Central memory CD4-positive, alpha-beta T cell (primary cell): ENCODE results near the gene KDM2A.

Source experiments
- DNase-seq: peaks from one replicate; pipeline ENCODE4 v3.0.0; 2022

KDM2A gene

GRCh38 chr11:67274768-67275605, 155.9 kb downstream of the KDM2A start:
- no peak for DNase-seq

GRCh38 chr11:67275606-67276409, 156.7 kb downstream of the KDM2A start:
- DNase-seq: peak; percentile 27

DNA sequence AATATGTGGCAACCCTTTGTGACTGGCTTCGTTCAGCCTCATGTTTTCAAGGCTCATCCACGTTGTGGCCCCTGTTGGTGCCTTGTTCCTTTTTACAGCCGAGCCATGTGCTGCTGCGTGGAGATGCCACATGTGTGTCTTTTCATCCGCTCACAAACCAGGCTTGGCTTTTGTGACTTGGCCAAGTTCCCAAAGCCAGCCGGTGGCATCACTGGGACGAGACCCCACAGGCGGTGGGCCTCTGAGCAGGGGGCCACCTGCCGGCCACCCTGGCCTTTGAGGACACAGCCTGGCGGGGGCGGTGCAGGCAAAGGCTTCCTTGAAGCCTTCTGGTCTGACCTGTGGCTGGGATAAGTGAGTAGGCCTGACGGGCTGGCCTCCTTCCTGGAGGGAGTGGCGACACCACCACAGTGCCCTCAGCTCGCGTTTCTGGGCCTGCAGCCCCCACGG, 157.7 kb downstream of the KDM2A start:
- peak; percentile 32 for DNase-seq

DNA sequence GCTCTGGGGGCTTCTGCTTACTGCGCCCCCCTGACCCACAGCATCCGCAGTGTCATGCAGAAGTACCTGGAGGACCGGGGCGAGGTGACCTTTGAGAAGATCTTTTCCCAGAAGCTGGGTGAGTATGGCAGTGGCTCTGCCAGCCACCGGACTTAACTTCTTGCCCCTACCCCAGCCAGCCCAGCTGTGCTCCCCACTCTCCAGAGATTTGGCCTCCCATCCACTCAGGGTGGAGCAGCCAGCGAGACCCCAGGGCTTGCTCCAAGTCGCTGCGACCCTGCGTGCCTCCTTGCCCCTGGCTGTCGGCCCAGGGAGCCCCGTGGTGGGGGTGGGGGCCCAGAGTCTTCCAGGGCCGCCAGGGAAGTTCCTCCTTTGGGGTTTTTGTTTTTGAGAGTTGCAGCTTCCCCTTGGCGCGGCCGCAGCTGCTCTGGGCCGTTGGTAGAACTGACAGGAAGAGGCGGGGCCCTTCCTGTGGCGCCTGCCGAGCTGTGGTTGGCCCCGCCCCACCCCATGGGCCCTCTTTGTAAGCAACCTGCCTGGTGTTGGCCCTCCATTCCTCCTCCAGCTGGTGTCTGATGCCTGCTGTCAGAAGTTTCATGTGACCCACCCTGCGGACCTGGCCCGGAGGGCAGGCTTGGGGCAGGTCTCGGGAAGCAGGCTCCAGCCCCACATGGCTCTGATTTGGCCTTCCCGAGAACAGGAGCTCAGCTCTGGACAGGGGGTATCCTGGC, 158.3 kb downstream of the KDM2A start:
- DNase-seq: peak; percentile 95

- DNase-seq: no peak
These were observed 159.3 kb downstream of the KDM2A start for GRCh38 chr11:67278135-67278938.

- no peak for DNase-seq
These were observed 160.0 kb downstream of the KDM2A start for GRCh38 chr11:67278939-67279588.

DNA sequence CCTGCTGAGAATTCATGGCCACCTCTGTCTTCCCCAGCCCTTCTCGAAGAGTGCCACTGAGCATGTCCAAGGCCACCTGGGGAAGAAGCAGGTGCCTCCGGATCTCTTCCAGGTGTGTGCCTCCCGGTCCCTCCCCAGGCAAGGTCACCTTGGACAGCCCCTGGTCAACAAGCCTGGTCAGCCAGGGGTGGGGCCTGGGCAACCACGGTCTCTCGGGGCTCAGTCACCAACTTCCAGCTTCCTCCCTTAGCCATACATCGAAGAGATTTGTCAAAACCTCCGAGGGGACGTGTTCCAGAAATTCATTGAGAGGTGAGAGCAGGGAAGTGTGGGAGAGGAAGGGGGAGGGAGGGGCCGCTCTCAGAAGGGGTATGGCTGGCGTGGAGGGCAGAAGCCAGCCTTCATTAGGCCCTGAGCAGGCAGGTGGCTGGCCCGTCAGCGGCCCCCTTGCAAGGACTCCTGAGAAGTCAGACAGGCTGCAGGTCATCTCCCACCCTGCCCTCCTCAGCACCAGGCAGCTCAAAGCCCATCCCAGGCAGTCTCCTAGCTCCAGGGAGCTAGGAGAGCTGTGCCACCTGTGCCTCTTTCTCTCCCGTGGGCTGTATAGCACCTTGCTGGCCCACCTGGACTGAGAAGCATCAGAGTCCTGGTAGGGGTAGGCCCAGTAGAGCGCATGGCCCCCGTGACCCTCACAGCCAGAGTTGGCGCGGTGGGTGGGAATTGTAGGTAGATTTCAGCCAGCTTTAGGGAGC, 160.7 kb downstream of the KDM2A start:
- DNase-seq: no peak

DNA sequence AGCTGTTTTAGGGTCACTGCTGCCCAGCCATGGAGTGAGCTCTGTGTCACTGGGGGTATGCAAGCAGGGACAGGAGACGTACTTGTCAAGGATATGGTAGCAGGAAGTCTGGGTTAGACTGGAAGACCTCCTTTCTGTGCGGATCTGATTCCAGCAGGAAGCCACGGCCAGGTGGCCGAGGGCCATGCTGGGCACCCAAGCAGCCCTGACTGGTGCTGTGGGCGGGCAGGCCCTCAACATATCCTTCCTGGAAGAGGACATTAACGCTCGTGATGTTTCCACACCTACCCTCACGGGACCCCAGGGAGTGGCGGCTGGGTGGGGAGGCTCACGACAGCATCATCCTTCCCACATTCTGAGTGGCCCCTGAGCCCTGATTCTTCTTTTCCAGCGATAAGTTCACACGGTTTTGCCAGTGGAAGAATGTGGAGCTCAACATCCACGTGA, 161.3 kb downstream of the KDM2A start:
- no peak for DNase-seq

DNA sequence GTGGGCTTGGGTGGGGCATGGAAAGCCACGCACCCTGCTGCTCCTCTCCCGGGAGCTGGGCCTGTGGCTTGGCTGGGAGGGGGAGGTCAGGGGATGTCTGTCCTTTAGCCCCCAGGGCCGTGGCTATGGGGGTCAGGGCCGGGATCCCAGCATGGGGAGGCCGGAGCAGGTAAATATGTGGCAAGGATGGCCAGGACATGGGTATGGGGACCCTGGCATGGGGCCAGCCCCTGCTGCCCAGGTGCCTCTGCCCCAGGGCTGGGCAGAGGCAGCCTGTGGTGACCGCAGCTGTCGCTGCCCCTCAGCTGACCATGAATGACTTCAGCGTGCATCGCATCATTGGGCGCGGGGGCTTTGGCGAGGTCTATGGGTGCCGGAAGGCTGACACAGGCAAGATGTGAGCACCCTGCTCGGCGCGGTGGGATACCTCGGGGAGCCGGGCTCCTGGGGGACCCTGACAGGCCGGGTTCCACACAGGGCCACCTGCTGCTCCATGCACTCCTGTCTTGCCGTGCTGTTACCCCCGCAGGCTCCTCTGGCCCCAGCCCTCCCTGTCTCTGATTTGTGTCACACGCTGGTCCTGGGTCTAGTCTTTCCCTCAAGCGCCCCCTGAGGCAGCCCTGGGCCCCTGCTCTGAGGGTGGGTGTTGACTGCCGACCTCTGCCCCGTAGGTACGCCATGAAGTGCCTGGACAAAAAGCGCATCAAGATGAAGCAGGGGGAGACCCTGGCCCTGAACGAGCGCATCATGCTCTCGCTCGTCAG, 161.9 kb downstream of the KDM2A start:
- DNase-seq: no peak

DNA sequence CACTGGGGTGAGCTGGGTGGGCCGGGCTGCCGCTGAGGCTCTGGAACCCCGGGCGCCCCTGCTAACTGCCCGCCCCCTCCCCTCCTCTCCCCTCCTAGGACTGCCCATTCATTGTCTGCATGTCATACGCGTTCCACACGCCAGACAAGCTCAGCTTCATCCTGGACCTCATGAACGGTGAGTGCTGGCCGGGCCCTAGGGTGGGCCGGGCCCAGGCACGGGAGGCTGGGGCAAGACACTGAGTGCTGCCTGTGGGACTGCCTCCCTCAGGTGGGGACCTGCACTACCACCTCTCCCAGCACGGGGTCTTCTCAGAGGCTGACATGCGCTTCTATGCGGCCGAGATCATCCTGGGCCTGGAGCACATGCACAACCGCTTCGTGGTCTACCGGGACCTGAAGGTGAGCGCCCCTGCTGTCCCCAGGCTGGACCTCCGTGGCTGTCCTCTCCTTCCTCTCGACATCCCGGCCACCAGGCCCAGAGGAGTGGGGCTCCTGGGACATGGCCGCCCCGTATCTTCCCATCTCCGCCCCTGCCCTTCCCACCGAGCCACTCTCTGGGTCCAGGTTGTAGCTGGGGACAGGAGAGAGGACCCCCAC, 162.6 kb downstream of the KDM2A start:
- DNase-seq: no peak

DNA sequence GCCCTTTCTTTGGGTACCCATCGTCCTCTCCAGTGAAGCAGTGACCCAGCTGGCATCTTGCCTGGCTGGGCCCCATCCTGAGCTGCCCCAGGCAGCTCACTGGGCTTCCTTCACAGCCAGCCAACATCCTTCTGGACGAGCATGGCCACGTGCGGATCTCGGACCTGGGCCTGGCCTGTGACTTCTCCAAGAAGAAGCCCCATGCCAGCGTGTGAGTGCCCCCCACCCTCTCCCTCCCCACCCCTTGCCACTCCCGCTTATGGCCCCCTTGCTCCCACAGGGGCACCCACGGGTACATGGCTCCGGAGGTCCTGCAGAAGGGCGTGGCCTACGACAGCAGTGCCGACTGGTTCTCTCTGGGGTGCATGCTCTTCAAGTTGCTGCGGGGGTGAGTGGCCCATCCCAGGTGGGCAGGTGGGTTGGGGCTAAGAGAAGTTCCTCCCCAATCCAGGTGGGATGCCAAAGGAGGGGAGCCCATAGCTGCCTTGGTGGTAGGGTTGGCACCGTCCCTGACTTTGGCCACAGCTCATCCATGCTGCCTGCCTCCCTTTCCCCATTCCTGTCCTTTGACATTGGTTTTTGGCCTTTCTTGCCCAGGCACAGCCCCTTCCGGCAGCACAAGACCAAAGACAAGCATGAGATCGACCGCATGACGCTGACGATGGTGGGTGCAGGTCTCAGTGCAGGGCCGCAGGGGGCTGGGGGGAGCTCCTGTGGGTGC, 163.3 kb downstream of the KDM2A start:
- no peak for DNase-seq

GRCh38 chr11:67282876-67283371, 163.9 kb downstream of the KDM2A start:
- DNase-seq: no peak

DNA sequence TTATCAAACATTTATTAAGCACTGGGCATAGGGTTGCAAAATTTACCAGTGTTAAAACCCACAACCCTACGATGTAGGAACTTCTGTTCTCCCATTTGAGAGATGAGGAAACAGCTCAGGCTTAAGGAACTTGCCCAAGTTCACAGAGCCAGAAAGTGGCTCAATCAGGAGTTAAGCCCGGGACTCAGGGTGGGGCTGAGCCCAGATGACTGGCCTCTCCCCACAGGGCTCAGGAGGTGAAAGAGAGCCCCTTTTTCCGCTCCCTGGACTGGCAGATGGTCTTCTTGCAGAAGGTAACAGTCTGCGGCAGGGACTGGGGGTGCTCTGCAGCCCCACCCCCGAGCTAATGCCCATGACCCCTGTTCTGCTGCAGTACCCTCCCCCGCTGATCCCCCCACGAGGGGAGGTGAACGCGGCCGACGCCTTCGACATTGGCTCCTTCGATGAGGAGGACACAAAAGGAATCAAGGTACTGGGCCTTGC, 164.5 kb downstream of the KDM2A start:
- no peak for DNase-seq

- DNase-seq: no peak
These were observed 165.9 kb downstream of the KDM2A start for GRCh38 chr11:67284811-67285540.

GRCh38 chr11:67285541-67286498, 166.8 kb downstream of the KDM2A start:
- peak; percentile 40 for DNase-seq

- DNase-seq: no peak
These were observed 167.7 kb downstream of the KDM2A start for GRCh38 chr11:67286621-67287333.
